Measurements from ENCODE around the gene MAGI3. TPM values are rescaled to one million over a fixed set of nuclear protein-coding genes. Genes with fewer than 3 reads are reported as not detected.
"Not testable (repeated sequence)": the region's sequence is repeated elsewhere in the genome, so short reads cannot be mapped to it uniquely, and the experiment has no call there.

Gene MAGI3
- total and polyA plus RNA-seq, 3 donors from 2014 or later = 15.8 to 18.9 (median 18.8) TPM

- no peak for DNase-seq
- TF ChIP-seq POLR2A (IDR thresholded peaks at IDR 0.05) = no peak
- no peak for TF ChIP-seq CTCF (IDR thresholded peaks at IDR 0.05)
- Histone ChIP-seq H3K4me3 (no peak overlapping the region), H3K4me1 (no peaks in the 10 kb centered on the region), H3K27ac (no peak overlapping the region), H3K36me3 (ENCODE audit: low read depth, missing control alignments) (no peaks in the 10 kb centered on the region), H3K9me3 (no peaks in the 10 kb centered on the region), H3K27me3 (no peaks in the 10 kb centered on the region)
- intact Hi-C loops (cut with DNase I; ENCODE audit: low total_unique reads) = no loop called here
Measured at GRCh38 chr1:113459279-113459678, 69.0 kb downstream of the MAGI3 start.

DNA sequence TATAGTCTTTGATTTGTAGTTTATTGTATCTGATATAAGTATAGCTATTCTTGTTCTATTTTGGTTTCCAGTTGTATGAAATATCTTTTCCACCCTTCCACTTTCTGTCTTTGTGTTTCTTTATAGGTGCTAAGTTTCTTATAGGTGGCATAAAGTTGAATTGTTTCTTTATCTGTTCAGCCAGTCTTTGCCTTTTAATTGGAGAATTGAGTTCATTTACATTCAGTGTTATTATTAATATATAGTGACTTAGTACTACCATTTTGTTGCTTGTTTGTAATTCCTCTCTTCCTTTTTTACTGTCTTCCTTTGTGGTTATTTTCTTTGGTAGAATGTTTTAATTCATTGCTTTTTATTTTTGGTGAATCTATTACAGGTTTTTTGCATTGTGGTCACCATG, 77.7 kb downstream of the MAGI3 start:
- DNase-seq = no peak
- no peak overlapping the region for H3K4me3 ChIP-seq
- TF ChIP-seq POLR2A (IDR thresholded peaks at IDR 0.05) (no peak), CTCF (IDR thresholded peaks at IDR 0.05) (no peak)
- intact Hi-C loops (cut with DNase I; ENCODE audit: low total_unique reads) = no loop called here
- no peaks in the 10 kb centered on the region for H3K9me3 ChIP-seq
- H3K36me3 ChIP-seq (ENCODE audit: low read depth, missing control alignments) = no peaks in the 10 kb centered on the region
- no peaks in the 10 kb centered on the region for H3K4me1 ChIP-seq
- no peaks in the 10 kb centered on the region for H3K27me3 ChIP-seq
- no peak overlapping the region for H3K27ac ChIP-seq

GRCh38 chr1:113478427-113479195, 88.3 kb downstream of the MAGI3 start:
- WGBS, 2 donors = 91 to 94% methylated on average over 9 to 10 of the region's 10 CpGs
- H3K9me3 ChIP-seq; H3K4me1 ChIP-seq; DNase-seq; H3K4me3 ChIP-seq; H3K27me3 ChIP-seq; H3K36me3 ChIP-seq (ENCODE audit: low read depth, missing control alignments); H3K27ac ChIP-seq; intact Hi-C loops (cut with DNase I; ENCODE audit: low total_unique reads): not testable (repeated sequence)

- Histone ChIP-seq H3K4me1 (no peaks in the 10 kb centered on the region), H3K4me3 (no peak overlapping the region), H3K36me3 (ENCODE audit: low read depth, missing control alignments) (no peaks in the 10 kb centered on the region), H3K9me3 (no peaks in the 10 kb centered on the region), H3K27me3 (no peaks in the 10 kb centered on the region), H3K27ac (no peak overlapping the region)
- no peak for DNase-seq
- TF ChIP-seq CTCF (IDR thresholded peaks at IDR 0.05) (no peak), POLR2A (IDR thresholded peaks at IDR 0.05) (no peak)
- WGBS, 2 donors = 87 to 93% methylated on average over 5 of the region's 5 CpGs
- intact Hi-C loops (cut with DNase I; ENCODE audit: low total_unique reads) = no loop called here
Measured at GRCh38 chr1:113479713-113480676, 89.7 kb downstream of the MAGI3 start.

- 86 to 97% methylated on average over 3 of the region's 3 CpGs for WGBS, 2 donors
- H3K9me3 ChIP-seq; H3K4me3 ChIP-seq; H3K36me3 ChIP-seq (ENCODE audit: low read depth, missing control alignments); H3K27me3 ChIP-seq; DNase-seq; H3K27ac ChIP-seq; H3K4me1 ChIP-seq; intact Hi-C loops (cut with DNase I; ENCODE audit: low total_unique reads): not testable (repeated sequence)
Measured at GRCh38 chr1:113485131-113485530, 94.8 kb downstream of the MAGI3 start.
